ENCODE measurements around the gene KIT.

Gene KIT

DNA sequence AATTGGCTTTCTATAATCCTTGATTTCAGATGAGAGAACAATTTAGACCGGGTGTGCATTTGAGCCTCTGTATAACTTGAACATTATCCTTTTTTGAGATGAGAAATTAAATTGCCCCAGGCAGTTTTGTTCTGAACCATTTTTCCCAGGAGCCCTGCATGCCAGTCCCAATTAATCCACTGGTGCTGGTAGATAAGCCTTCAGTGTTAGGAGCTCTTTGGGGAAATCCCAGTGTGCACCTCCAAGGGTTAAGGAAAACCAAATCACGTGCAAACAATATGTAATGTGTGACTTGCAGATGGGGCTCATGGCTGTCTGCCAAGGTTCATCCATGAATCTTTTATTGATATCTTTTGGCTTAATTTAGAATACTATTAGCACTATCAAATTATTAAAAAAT is 43.2 kb downstream of the KIT start:
- no peak for DNase-seq (ENCODE audit: low read depth, low spot score)

DNA sequence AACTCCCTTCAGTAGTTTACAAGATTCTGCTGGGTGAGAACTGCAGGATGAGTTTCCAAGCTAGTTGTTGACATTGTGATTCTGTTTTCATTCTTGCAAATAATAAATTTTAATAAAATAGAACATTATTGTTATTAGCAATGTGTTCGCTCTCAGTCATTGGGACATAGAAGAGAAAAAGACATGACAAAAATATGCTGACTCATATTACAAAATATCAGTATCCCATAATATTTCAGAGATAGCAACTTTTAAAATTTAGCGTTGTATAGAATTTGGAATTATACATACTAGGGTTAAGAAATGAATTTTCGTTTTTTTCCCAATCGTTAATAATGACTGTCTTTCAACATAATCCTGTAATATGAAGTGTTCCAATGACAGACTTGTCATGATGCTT is 45.4 kb downstream of the KIT start:
- DNase-seq (ENCODE audit: low read depth, low spot score): no peak

DNA sequence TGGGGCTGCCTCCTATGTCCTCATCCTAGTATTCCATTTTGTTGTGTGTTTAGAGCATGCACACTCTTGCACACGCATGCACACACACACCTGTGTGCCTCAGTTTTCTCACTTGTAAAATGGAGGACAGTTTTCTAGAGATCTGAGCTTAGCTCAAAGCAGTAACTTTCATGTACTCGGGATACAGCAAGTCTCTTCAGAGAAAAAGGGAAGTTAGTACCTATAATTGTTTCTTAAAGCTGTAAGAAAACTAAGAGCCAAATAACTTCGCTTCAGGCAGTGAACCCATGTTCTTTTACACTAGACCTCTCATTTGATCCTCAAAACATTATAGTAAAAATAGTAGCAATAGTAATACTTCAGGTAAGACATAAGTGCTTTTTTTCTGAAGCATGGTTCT is 49.6 kb downstream of the KIT start:
- no peak for DNase-seq (ENCODE audit: low read depth, low spot score)

GRCh38 chr4:54708339-54709279 is 50.9 kb downstream of the KIT start:
- DNase-seq (ENCODE audit: low read depth, low spot score): no peak

DNA sequence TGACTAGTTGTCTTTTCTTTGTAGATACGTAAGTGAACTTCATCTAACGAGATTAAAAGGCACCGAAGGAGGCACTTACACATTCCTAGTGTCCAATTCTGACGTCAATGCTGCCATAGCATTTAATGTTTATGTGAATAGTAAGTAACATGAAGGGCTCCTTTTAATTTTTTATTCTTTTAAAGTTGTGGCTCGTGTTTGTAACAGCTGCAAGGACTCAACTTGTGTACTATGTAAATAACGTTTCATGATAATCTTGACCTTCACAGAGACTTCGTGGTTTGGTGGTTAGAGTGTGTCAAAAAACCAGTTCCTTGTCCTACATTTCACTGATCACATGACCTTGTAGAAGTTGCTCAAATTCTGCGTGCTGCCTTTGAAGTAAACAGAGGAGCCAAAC is 51.6 kb downstream of the KIT start:
- no peak for DNase-seq (ENCODE audit: low read depth, low spot score)

DNA sequence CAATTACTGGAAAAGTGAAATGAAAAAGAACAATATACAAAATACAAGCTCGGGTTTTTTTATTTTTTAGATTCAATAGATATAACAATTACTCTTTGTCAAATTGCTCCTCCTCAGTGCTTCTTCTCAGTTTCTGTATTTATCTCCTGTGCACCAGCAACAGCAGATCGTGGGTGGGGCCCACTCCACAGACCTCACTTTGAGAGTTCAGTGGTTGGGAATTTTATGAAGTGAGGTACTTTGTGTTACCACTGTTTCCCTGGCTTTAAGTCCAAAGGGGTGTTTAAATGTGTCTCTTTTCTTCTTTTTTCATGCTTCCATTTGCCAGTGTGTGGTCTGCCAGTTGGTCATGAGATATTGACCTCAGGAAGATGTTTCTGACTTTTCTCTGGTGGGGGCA is 54.4 kb downstream of the KIT start:
- no peak for DNase-seq (ENCODE audit: low read depth, low spot score)

DNA sequence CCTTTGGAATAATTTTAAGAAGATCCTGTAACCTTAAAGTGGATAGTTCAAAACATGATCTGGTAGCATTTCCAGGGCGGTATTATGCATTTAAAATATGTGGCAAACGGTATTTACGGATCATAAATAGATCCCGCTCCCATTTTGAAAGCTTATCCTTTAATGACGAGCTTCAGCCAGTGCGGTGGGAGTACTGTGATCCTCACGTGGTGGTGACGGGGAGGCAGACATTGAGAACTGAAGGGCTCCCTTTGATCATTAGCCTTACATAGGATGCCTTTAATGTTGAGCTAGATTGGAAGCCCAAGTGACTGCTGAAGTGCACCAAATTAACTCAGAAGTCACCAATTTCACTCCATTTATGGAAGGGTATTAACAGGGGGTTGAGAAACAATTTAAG is 56.9 kb downstream of the KIT start:
- DNase-seq (ENCODE audit: low read depth, low spot score): no peak

- DNase-seq (ENCODE audit: low read depth, low spot score): no peak
Observed at GRCh38 chr4:54716478-54717065, 58.8 kb downstream of the KIT start.

- no peak for DNase-seq (ENCODE audit: low read depth, low spot score)
Observed at GRCh38 chr4:54717694-54718093, 59.9 kb downstream of the KIT start.

DNA sequence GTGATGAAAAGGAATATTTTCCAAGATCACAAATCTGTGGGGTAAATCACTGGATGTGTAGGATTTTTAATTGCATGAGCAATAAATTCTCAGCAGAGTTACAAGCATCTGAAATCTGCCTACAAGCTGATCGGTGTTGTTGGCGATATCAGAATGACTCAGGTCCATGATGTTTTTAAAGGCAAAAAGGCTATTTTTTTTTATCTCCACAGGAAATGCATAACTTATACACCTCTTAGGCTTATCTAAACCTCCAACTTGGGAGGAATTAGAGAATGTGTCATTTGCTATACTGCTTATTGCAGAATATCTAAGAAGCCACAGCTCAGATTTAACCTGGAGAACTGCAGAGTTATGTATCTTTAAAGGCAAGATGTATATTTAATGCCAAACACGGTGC is 61.6 kb downstream of the KIT start:
- DNase-seq (ENCODE audit: low read depth, low spot score): no peak

- DNase-seq (ENCODE audit: low read depth, low spot score): peak; percentile 52
Observed at GRCh38 chr4:54723220-54723619, 65.5 kb downstream of the KIT start.

DNA sequence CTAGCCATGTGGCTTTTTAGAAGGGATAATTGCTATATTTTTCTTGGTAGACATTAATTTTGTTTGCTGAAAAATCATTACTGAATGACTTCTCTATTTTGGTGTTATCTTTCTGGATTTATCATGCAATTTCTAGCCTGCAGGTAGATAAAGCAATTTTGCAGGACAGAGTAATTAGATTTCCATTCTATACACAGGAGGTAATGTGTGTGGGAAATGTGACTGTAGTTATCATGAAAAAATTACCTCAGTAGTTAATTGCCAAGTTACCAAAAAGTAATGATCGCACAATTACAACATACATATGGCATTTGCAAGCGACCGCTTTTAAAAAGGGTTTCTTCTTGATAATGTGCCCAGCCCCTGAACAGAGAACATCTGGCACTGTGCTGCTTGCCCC is 66.1 kb downstream of the KIT start:
- no peak for DNase-seq (ENCODE audit: low read depth, low spot score)

- no peak for DNase-seq (ENCODE audit: low read depth, low spot score)
Observed at GRCh38 chr4:54726907-54727306, 69.2 kb downstream of the KIT start.

DNA sequence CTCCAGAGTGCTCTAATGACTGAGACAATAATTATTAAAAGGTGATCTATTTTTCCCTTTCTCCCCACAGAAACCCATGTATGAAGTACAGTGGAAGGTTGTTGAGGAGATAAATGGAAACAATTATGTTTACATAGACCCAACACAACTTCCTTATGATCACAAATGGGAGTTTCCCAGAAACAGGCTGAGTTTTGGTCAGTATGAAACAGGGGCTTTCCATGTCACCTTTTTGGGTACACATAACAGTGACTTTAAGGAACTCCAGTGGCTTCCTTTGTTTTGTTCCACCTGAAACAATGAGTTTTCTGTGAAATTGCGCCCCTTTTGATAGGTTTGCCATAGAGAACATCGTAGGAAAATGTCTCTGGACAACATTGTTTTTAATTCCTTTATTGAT is 69.6 kb downstream of the KIT start:
- DNase-seq (ENCODE audit: low read depth, low spot score): no peak

DNA sequence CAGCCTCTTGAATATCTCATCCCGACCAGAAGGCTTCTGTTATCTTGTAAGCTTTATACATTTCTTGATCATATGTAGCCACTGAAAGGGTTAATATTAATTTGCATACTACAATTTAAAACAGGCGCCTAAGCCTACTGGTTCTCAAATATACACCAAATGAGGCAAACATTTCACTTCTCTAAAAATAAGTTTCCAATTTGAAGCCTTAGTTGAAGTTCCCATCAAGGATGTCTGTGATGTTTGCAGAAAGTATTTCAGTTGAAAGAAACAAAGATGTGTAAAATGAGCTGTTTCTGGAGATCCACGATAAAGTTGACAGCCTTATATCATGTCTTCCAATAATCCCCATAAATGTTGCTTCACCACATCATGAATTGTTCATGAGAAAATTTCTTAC is 70.6 kb downstream of the KIT start:
- DNase-seq (ENCODE audit: low read depth, low spot score): no peak

DNA sequence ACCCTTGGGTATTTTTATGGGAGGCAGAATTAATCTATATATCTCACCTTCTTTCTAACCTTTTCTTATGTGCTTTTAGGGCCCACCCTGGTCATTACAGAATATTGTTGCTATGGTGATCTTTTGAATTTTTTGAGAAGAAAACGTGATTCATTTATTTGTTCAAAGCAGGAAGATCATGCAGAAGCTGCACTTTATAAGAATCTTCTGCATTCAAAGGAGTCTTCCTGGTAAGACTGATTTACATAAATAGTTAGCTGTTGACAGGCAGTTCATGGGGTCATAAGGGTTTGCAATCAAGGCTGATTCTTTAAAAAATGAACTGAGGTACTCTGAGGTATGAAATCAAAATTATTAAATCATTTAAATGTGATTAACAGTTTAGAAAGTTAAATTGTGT is 71.5 kb downstream of the KIT start:
- no peak for DNase-seq (ENCODE audit: low read depth, low spot score)

DNA sequence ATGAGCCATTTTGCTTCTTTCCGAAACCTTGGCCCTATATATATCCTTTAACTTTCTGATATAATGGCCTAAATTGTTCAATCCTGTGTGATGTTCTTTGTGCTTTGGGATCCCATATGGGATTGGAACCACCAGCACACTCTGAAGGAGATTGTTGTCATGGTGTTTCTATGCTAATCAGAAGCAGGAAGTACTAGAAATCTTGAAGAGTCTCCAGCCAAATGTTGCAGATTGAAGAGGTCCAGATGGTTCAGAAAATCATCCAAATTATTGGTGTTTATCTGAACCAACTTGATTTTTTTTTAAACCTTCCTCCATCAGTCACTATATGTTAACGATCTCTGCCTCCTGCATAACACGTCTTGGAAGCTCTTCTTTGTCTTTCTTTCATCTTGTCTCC is 72.8 kb downstream of the KIT start:
- DNase-seq (ENCODE audit: low read depth, low spot score): no peak

DNA sequence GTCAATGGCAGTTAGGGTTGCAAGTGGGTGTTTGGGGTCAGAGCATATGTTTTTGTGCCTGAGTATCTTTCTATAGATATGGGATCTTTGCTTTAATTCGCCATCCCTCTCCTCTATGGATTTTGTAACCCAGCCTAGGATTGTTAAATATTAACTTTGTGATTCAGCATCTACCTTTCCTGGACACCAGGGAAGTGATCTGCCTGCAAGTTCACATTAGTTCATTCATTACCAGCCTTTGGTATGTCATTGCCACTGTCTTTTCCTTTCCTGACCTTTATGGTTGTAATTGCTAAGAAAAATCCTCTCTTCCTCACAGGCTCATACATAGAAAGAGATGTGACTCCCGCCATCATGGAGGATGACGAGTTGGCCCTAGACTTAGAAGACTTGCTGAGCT is 73.8 kb downstream of the KIT start:
- no peak for DNase-seq (ENCODE audit: low read depth, low spot score)

DNA sequence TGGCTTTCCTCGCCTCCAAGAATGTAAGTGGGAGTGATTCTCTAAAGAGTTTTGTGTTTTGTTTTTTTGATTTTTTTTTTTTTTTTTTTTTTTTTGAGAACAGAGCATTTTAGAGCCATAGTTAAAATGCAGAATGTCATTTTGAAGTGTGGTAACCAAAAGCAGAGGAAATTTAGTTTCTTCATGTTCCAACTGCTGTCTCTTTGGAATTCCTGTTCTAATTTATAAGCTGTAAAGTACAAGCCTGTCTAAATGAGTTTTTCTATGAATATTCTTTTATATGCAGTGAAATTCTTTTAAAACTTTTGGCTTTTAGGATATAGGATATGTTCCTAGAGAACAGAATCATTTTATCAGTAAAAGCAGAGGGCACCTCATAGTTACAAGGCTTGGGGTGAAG is 74.2 kb downstream of the KIT start:
- DNase-seq (ENCODE audit: low read depth, low spot score): no peak

- DNase-seq (ENCODE audit: low read depth, low spot score): no peak
Observed at GRCh38 chr4:54737421-54737820, 79.7 kb downstream of the KIT start.

DNA sequence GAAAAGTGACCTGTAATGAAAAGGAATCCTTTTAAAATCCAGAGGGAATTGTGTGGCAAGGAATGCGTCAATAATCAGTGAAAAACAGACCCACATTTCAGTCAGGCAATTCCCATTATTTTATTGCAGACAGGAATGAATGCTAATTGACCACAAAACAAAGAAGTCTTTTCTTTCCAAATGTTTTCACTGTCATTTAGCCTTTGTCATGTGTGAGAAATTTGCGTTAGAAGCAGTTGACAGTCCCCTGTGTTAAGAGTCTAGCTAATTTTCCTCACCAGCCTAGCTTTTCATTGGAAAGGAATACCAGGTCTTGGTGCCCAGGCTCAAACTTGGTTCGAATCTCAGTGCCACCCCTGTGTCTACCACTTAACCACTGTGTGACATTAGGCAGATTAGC is 83.4 kb downstream of the KIT start:
- no peak for DNase-seq (ENCODE audit: low read depth, low spot score)

DNA sequence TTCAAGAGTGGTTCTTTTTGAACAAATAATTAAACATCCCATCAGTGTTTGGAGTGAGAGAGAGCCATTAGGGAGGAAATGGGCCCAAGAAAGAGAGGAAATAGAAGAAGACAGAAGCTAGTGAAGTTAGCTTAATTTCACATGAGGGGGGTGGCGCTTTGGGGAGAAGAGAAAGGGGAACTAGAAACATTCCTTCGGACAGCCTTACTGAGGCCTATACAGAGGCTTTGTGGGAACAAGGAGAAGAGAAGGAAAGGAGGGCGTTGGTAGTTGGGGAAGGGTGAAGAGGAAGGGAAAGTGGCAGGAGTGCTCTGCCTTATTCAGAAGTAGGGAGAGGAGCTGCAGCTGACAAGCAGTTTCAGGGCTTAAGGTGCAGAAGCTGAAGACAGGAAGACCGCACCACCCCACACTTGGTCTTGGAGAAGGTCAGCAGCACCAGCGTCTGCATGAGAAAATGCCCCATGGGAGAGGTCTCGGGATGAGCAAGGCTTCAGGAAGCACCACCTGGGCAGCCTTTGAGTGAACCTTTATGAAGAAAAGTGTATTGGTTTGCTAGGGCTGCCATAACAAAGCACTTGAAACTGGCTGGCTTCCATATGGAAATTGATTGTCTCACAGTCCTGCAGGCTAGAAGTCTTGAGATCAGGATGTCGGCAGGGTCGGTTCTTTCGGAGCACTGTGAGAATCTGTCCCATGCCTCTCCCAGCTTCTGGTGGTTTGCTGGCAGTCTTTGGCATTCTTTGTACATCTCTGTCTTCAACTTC is 85.1 kb downstream of the KIT start:
- DNase-seq (ENCODE audit: low read depth, low spot score): no peak

- no peak for DNase-seq (ENCODE audit: low read depth, low spot score)
Observed at GRCh38 chr4:54743562-54743961, 85.8 kb downstream of the KIT start.

Data from ELF-1 (cell line).